Stimulated activated CD8-positive, alpha-beta memory T cell treated with anti-CD3 and anti-CD28 coated beads, Interleukin-4, amount 100 ng/mL, for 24 hours (primary cell): ENCODE measurements around the gene NXT1.

Experiments used
- DNase-seq: peaks from one replicate; pipeline ENCODE4 v3.0.0-alpha.2; 2020; ENCODE audit warnings: low read depth

Gene NXT1

DNA sequence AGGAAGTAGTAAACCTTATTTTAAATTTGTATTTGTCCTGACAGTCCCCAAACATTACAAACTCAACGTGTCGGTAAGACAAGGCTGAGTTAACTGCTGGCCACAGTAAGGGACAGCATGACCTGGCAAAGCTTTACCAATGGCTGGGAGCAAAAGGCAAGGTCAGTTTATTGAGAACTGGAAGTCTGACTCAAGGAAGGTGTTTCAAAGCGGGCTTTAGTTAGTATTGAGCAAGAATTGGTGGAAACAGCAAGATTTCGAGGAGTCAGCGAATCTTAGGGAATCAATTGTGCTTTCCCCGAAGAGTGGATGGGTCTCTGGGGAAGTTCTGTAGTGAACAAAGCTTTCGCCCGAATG lies 10.5 kb downstream of the NXT1 start:
- DNase-seq = no peak

DNA sequence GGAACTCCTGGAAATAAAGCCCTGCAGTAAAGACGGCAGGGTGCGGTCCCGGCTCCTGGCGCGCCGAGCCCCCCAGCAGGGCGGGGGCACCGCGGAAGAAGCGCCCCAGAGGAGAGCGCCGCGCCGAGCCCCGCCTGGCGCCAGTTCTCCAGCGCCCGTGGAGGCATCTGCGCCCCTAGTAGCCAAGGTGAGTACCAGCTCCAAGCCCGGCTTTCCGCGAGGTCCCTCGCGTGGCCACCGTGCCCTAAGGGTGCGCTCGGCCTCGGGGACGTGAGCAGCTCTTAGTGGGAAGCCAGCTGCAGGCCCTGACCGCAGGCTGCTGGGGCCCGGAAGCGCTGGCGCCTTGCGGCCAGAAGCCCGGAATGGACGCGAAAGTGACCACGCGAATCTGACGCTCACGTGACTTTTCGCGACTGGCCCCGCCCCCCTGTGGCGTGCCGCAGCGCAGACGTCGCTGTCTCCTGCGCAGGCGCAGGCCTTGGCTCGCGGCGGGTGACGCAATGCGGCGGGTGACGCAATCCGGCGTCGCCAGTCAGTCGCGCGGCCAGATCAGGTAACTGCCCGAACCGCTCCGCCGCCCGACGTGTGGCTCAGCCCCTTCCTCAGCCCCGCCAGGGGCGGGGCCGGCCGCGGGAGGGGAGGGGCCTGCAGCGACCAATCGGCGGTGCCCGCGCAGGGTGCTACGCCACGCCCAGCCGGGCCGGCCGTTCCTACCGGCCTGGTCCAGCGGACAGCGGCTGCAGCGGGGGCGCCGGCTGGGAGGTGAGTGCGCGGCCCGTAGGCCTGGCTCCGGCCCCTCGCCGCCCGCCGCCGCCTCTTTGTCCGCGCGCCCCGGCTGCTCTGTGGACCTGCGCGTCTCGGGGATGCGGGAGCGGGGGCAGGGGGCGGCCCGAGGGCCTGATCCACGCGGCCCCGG lies 11.1 kb downstream of the NXT1 start, which contains the start of gene GZF1:
TSS of gene GZF1 (plus strand) at position 707 of the 916 bp plus-strand sequence. CDS start 2,202 bp downstream, outside the sequence.
- peak; percentile 98 for DNase-seq

DNA sequence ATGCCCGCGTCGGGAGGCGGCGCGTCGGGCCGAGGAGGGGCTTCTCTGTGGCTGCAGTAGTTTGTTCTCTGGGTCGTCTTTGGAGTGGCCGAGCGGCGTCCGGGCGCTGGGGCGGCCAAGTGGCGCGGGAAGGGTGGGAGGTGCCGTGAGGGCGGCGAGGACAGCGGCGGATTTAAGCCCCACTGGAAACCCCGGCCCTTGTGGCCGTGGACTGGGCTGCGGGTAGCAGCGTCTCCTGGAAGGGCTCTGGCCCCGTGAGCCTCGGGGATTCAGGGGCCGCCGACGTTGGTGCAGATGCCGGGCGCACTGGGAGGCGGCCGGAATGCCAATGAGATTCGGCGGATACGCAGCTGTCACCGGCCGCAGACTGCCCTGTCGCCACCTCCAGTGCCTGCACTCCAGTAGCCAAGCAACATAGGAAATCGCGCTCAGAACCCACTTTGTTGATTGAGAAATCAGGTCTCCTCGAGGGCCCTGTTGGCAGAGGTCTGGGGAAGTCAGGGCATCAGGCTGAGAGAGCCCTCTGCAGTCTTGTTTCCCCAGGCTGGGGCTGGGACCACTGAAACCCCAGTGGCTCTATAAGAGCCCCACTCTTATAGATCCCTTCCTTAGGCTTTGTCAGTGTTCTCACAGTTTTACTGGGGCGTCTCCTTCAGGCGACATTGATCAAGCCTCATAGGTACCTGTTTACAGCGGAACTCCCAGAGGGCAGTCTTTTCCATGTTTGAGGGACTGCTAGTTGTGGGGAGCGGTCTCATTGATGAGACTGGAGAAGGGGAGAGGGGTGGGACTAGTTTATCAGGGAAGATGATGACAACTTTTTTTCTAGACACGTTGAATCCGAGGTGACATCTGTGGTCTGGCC lies 12.0 kb downstream of the NXT1 start:
- DNase-seq = no peak

DNA sequence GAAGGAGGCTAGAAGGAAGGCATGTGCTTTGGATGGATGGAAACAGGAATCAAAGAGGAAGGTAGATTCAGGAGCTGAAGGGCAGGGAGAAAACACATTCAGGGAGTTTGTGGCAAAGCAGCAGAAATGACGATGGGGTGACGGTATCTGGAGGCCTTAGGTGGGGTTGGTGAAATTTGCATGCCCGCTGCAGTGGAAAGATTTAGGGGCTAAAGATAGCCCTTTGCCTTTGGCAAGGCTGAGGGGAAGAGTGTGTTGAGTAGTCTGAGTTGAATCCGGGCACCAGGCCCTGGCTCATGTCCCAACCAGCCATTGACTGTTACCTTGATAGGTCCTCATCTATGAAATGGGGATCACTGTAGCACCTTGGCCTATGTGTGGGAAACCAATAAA lies 12.7 kb downstream of the NXT1 start:
- DNase-seq = no peak

DNA sequence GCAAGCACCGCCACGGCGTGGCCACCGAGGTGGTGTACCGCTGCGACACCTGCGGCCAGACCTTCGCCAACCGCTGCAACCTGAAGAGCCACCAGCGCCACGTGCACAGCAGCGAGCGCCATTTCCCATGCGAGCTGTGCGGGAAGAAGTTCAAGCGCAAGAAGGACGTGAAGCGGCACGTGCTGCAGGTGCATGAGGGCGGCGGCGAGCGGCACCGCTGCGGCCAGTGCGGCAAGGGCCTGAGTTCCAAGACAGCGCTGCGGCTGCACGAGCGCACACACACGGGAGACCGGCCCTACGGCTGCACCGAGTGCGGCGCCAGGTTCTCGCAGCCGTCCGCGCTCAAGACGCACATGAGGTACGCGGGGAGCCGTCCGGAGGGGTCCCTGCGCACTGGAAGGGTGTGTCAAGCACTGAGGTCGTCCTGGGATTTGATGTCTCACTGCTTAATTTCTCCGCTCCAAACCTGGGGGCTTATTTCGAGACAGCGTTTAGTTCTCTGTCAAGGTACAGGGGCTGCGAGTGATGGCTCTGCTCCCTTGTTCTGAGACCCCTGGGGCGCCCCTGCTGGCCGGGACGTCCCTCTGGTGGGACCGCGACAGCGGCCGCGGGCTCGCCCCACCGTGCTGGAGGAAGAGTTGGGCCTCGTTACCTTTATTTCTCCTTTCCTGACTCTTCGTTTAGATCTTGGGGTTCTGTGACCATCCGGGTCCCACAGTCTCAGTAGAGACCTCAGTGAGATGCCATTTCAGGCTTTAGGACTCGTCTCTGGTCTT lies 15.0 kb downstream of the NXT1 start:
- no peak for DNase-seq

DNA sequence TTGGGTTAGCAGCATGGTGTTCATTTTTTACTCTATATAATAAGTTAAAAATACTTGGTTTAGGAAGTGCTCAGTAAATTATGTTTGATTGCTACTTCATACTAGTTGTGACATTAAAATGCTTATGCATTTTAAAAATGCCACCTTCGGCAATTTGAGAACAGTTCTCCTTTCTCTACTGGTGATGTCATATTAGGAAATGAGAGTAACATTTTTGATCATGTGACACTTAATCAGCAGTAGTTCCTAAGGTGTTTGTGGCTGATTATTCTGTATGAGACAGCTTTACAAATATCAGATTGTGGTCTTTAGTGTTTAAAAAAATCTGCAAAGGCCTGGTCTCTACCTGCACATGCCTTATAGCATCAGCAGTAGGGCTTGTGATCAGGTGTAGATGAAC lies 15.8 kb downstream of the NXT1 start:
- no peak for DNase-seq

DNA sequence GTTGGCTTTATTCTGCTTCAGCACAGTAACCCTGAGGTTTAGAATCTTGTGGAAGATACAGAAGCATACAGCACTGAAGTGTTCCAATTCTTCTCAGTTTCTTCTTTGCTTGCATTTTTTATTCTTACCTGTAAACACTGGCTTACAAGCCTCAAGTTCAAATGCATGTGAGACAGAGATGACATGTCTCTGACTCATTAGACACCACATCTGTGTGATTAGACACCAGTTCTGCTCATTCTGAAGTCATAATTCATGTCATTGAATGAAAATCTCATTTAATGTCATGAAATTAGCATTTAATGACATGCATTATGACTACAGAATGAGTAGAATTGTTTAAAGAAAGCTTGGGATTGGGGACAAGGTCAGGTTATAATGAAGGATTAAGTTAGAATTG lies 17.2 kb downstream of the NXT1 start:
- no peak for DNase-seq

DNA sequence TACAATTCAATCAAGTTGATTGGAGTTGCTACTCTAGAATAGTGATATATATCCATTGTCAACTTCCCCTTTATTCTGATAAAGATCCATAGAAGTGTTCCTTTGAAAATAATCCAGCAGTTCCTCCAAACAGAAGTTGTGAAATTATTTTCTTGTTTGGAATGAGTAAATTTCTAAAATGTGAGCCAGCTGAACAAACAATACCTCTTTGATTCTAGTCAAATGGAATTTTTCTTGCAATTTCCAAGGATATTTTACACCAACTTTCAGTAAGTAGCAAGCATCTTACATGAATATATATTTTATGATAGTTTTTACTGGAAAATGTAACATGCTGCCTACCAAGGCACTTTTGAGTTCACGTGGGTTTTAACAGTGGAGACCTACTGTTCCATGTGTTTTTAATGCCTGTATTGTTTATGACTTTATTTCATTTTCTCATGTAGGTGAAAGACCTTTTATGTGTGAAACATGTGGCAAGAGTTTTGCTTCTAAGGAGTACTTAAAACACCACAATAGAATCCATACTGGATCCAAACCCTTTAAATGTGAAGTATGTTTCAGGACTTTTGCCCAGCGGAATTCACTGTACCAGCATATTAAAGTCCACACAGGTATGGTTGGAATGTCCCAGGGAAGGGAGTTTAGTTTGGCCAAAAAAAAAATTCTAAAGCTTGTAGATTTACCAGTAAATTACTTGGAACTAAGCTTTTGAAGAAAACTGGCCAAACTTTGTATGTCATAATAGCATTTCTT lies 17.9 kb downstream of the NXT1 start:
- DNase-seq = no peak

DNA sequence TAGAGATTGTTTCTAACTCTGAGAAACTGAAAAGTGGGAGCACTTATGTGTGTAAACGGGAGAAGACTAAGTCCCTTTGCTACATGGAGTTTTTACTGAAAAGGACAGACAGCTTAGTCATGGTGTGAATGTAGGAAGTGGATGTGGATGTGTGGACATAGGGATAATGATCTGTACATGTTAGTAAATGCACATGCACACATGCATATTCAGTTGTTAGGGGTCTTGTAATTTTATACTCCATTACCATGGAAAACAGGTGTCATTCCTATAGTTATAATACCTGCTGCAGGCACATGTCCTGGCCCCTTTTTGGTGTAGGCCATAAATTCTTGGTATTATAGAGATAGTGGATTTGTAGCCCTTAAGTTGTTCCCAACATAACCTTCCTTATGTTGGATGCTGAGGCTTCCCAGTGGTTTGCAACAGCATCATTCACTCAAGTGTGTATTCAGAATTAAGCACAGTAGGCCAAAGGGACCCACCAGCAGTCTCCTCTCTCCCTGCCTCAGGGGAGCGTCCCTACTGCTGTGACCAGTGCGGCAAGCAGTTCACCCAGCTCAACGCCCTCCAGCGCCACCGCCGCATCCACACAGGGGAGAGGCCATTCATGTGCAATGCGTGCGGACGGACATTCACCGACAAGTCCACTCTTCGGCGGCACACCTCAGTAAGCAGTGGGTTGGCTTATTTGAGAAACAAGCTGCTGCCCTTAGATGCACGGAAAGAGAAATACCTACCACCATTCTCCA lies 18.7 kb downstream of the NXT1 start:
- DNase-seq = no peak

DNA sequence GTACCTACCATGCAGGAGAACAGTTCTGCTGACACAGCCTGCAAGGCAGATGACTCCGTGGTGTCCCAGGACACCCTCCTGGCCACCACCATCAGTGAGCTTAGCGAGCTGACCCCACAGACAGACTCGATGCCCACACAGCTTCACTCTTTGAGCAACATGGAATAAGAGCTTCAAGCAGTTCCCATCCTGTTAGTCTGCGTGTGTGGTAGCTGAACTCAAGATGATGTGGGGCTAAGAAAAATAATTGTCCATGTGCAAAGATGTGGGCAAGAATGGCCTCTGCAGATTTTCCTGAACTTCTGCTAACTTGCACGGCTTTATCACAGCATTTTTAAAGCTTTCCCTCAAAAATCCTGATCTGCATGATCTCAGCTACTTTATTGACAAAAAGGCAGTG lies 19.7 kb downstream of the NXT1 start:
- no peak for DNase-seq

DNA sequence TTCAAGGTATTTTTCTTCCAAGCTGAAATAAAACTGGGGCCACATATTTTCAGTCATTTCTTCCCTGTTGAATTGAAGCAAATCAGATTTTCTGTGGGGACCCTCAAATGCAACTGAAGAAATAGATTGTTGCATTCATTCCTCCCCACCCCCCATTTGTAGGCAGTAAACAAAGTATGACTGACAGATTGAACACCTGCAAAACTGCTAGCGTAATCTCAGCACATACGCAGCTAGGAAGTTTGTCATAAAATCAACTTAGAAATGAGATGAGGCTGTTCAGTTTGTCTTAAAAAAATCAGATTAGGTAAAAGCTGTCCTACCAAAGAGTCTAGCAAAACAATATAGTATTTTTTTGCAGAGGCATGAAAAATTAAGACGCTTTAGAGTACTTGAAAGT lies 20.3 kb downstream of the NXT1 start:
- no peak for DNase-seq

DNA sequence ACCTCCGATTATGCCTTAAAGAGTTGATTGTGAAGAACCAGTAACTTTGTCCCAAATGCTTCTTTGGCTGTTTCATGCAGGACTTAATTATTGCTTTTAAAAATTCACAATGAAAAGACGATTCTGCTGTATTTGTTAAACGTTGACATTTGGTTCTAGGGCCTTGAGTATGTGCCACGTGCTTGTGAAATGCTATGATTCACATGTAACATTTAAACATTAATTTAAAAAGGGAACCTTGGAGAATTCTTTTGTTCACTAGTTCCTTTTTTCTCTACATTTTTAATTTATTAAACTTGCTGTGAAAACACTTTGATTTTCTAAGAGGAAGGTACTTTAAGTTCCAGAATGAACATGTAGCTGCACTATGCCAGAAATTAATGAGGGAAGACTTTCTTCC lies 20.9 kb downstream of the NXT1 start:
- DNase-seq = no peak

DNA sequence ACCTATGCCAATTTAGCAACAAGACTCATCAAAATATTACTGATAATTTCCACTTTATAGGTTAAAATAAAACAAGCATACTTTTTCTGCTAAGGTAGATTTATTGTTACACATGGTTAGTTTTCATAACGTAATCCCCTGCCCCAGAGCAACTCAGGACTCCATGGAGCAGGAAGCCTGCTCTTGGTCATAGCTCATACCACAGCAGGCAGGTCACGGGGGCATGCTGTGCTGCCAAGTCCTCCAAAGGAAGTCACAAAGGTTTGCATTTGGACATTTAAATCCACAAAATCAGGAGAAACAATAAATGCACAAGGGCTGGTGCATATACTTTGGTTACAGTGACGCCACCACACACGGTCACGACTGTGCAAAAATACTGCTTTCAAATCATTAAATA lies 23.9 kb downstream of the NXT1 start:
- no peak for DNase-seq

DNA sequence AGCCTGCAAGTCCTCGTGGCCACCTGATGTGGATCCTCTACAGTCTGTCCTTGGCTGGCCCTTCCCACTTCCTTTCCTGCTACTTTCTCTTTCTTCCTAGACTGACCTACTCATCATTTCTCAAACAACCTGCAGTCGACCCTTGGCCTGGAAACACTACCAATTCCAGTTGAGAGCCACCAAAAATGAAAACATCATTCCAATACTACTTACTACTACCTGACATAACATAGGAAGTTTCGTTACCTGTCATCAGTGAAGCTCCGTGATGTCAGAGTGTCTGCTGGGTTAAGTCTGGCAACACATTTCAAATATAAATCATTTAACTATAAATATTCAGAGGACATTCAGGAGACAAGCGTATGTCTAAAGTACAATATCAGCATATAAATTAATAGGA lies 25.2 kb downstream of the NXT1 start:
- DNase-seq = no peak

DNA sequence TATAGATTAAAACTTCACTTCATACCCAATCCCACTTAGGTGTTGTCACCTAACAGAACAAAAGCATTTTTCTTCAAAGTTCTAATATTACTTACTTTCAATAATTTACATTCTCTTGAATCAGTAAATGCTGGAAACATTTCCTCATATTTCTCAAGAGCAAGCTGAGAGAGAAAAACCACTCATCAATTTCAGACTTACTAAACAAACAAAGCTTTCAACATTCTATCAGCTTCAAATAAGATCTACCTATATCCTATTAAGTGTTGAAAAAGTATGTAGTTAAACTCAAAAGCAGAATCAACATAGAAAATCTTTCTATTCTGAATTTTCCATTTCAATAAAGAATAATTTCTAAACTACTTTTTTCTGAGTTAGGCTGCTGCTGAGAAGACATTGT lies 29.2 kb downstream of the NXT1 start:
- no peak for DNase-seq

DNA sequence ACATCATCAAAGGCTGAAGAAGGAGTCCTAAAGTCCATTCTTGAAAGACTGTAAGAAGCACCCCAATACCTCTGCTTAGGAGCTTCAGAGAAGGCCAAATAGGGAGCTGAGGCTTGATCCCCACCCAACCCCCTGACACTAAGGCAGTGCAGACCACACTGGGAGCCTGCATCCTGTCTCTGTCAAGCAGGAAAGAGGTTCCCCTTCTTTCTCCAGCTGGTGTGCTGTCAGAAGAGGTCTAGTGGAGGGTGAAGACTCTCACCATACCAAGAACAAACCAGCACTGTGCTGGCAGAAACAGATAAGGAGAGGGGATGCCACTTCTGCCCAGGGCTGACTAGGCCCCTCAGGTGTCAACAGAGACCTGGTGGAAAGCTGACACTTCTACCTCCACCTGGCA lies 31.3 kb downstream of the NXT1 start:
- no peak for DNase-seq

DNA sequence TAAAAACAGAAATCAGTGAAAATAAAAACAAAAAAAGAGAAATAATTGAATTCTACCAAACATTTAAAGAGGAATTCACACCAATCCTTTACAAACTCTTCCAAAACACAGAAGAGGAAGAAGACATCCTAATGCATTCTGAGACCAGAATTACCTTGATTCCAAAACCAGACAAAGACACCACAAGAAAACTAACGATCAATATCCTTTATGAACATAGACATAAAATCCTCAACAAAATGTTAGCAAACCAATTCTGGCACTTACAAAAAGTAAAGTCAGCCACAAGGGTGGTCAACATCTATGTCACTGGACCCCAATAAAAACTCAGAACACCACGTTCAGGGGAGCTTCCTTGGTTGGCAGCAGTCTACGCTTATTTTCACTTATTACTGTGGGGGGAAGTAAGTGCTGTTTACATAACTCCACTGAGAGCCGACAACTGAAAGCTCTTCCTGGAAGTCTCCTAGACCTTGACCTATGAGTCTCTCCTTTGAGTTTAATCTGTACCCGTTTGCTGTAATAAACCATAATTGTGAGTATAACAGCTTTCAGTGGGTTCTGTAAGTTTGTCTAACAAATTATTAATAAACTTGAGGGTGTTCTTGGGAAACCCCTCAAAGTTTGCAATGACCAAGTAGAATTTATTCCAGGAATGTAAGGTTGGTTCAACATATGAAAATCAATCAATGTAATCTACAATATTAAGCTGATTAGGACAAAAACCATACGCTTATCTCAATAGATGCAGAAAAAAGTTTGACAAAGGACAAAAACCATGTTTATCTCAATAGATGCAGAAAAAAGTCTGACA lies 35.9 kb downstream of the NXT1 start:
- no peak for DNase-seq

DNA sequence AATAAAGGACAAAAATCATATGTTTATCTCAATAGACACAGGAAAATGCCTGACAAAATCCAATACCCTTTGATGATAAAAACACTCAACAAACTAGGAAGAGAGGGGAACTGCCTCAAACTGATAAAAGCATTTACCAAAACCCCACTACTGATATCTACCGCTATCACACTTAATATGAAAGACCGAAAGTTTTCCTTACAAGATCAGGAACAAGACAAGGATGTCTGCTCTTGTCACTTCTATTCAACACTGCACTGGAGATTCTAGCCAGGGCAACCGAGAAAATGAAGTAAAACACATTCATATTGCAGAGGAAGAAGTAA lies 36.5 kb downstream of the NXT1 start:
- DNase-seq = no peak

DNA sequence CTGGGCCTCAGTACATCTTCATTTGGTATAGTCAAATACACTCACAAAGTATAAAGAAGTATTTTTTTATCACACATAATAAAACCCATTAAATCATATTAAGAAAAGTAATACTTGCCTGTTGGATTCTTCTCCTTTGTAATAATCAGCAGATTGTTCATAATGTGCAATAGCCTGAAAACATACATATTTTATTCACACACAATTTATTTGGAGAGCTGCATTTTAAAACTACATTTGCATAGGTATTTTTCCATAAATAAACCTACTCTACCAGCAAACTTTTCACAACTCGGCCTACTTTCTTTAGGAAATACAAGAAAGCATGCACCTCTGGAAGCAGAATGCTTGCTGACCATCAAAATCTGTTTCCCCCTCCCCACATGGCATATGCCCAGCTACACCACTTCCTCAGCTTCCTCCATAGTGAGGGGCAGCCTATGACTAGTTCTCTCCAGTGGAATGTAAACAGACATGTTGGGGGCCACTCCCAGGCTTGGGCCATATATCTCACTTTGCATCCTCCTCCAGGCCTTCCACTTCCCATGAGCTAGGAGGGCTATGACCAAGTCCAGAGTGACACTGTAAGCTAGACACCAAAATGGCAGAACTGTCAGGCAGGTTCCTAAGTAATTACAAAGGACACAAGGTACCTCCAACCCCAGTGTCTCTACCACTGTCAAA lies 39.6 kb downstream of the NXT1 start:
- no peak for DNase-seq
